Caki2 (cell line): ENCODE results near the gene WNT9A. TPM values are rescaled to one million over a fixed set of nuclear protein-coding genes. Genes with fewer than 3 reads are reported as not detected.
"Not testable (repeated sequence)": the region's sequence is repeated elsewhere in the genome, so short reads cannot be mapped to it uniquely, and the experiment has no call there.

Experiments used
- DNase-seq: peaks from one replicate; pipeline ENCODE4 v3.0.0-alpha.2; 2015; ENCODE audit warnings: low read depth
- in situ Hi-C: cut with HindIII; loops from 2 replicates; pipeline ENCODE4 v1.10.0; 2016; ENCODE audit warnings: low sequenced_read_pairs, low pct_unique_long_range_greater_than_20kb, mixed read lengths
- total RNA-seq: library from RNA; depleted of rRNA; stranded (reverse); fragments of >200 nt; shearing (Covaris generic); gene quantifications from 2 replicates; pipeline ENCODE4 v1.2.3, GENCODE V29; 2014; ENCODE audit warnings: low replicate concordance

The WNT9A gene
- total RNA-seq, 1 experiment from 2014 or later = 1.1 TPM

- DNase-seq = no peak
- in situ Hi-C loops = no loop called here
Observed at GRCh38 chr1:227918083-227918700, 29.5 kb downstream of the WNT9A start.

- in situ Hi-C loops = no loop called here
- no peak for DNase-seq
Observed at GRCh38 chr1:227917081-227917950, 30.4 kb downstream of the WNT9A start.

GRCh38 chr1:227916655-227917054 is 31.1 kb downstream of the WNT9A start:
- DNase-seq = no peak
- in situ Hi-C loops = no loop called here

GRCh38 chr1:227915564-227916553 is 31.9 kb downstream of the WNT9A start:
- DNase-seq = no peak
- in situ Hi-C loops = no loop called here

GRCh38 chr1:227914801-227915563 is 32.8 kb downstream of the WNT9A start:
- no peak for DNase-seq
- in situ Hi-C loops = no loop called here

- no peak for DNase-seq
- in situ Hi-C loops = no loop called here
Observed at GRCh38 chr1:227913764-227914721, 33.7 kb downstream of the WNT9A start.

GRCh38 chr1:227913396-227913763 is 34.4 kb downstream of the WNT9A start:
- in situ Hi-C loops = no loop called here
- DNase-seq = no peak

- in situ Hi-C loops = no loop called here
- DNase-seq = no peak
Observed at GRCh38 chr1:227912866-227913265, 34.9 kb downstream of the WNT9A start.

GRCh38 chr1:227911376-227911775 is 36.4 kb downstream of the WNT9A start:
- in situ Hi-C loops = no loop called here

GRCh38 chr1:227910511-227911153 is 37.1 kb downstream of the WNT9A start:
- DNase-seq = no peak
- in situ Hi-C loops = no loop called here

More at GRCh38 chr1:227911376-227911775, 36.4 kb downstream of the WNT9A start:
- DNase-seq = no peak

GRCh38 chr1:227909923-227910328 is 37.8 kb downstream of the WNT9A start:
- DNase-seq, in situ Hi-C loops: not testable (repeated sequence)

GRCh38 chr1:227909188-227909587 is 38.5 kb downstream of the WNT9A start:
- DNase-seq = no peak
- in situ Hi-C loops = no loop called here

- DNase-seq = no peak
- in situ Hi-C loops = no loop called here
Observed at GRCh38 chr1:227908359-227908758, 39.4 kb downstream of the WNT9A start.

- in situ Hi-C loops = no loop called here
- DNase-seq = no peak
Observed at GRCh38 chr1:227907439-227908015, 40.2 kb downstream of the WNT9A start.

- no peak for DNase-seq
- in situ Hi-C loops = no loop called here
Observed at GRCh38 chr1:227906550-227907071, 41.1 kb downstream of the WNT9A start.
